Measurements from ENCODE around the gene PIP4P1. TPM values are rescaled to one million over a fixed set of nuclear protein-coding genes. Genes with fewer than 3 reads are reported as not detected.
A peak's percentile ranks its signal among the peaks of the same experiment; 100 is the strongest.
"Not testable (repeated sequence)": the region's sequence is repeated elsewhere in the genome, so short reads cannot be mapped to it uniquely, and the experiment has no call there.

PIP4P1 gene
- total RNA-seq (10 to 100 TPM in 3 of 5 donors, 1 to 10 TPM in 2; 2.0 to 25.6 (median 20.4) TPM), polyA plus RNA-seq (10 to 100 TPM; 22.6 to 30.5 (median 28.4) TPM)
- long read RNA-seq, donor 1, partial matches to known transcripts, result 8 of 12 reads
- long read RNA-seq, donor 1, other reads (novel, unspliced or antisense), result 0 of 12 reads
- long read RNA-seq, donor 2, transcript PIP4P1-202 (7 exons, 1,696 nt), result major isoform, 5 of 11 reads
- long read RNA-seq, donor 2, transcript PIP4P1-201 (7 exons, 1,961 nt), result major isoform, 5 of 11 reads
- long read RNA-seq, donor 2, partial matches to known transcripts, result 0 of 11 reads
- long read RNA-seq, donor 2, other reads (novel, unspliced or antisense), result 0 of 11 reads
- long read RNA-seq, donor 3, partial matches to known transcripts, result 0 of 6 reads
- long read RNA-seq, donor 3, other reads (novel, unspliced or antisense), result 0 of 6 reads
- long read RNA-seq, donor 4, partial matches to known transcripts, result 0 of 1 reads
- long read RNA-seq, donor 4, other reads (novel, unspliced or antisense), result 0 of 1 reads
- long read RNA-seq, donor 5, partial matches to known transcripts, result 0 of 7 reads
- long read RNA-seq, donor 5, other reads (novel, unspliced or antisense), result 0 of 7 reads
- long read RNA-seq, donor 6, transcript PIP4P1-201 (7 exons, 1,961 nt), result major isoform, 18 of 27 reads
- long read RNA-seq, donor 6, transcript PIP4P1-202 (7 exons, 1,696 nt), result minor isoform, 9 of 27 reads
- long read RNA-seq, donor 6, partial matches to known transcripts, result 0 of 27 reads
- long read RNA-seq, donor 6, other reads (novel, unspliced or antisense), result 0 of 27 reads
- long read RNA-seq, donor 7, transcript PIP4P1-201 (7 exons, 1,961 nt), result major isoform, 5 of 136 reads
- long read RNA-seq, donor 7, partial matches to known transcripts, result 32 of 136 reads
- long read RNA-seq, donor 7, other reads (novel, unspliced or antisense), result 94 of 136 reads
- long read RNA-seq, donor 8, transcript PIP4P1-201 (7 exons, 1,961 nt), result major isoform, 7 of 13 reads
- long read RNA-seq, donor 8, transcript PIP4P1-202 (7 exons, 1,696 nt), result minor isoform, 5 of 13 reads
- long read RNA-seq, donor 8, partial matches to known transcripts, result 0 of 13 reads
- long read RNA-seq, donor 8, other reads (novel, unspliced or antisense), result 0 of 13 reads
- long read RNA-seq, donor 9, partial matches to known transcripts, result 20 of 29 reads
- long read RNA-seq, donor 9, other reads (novel, unspliced or antisense), result 0 of 29 reads
- long read RNA-seq, donor 10, partial matches to known transcripts, result 0 of 3 reads
- long read RNA-seq, donor 10, other reads (novel, unspliced or antisense), result 0 of 3 reads

DNA sequence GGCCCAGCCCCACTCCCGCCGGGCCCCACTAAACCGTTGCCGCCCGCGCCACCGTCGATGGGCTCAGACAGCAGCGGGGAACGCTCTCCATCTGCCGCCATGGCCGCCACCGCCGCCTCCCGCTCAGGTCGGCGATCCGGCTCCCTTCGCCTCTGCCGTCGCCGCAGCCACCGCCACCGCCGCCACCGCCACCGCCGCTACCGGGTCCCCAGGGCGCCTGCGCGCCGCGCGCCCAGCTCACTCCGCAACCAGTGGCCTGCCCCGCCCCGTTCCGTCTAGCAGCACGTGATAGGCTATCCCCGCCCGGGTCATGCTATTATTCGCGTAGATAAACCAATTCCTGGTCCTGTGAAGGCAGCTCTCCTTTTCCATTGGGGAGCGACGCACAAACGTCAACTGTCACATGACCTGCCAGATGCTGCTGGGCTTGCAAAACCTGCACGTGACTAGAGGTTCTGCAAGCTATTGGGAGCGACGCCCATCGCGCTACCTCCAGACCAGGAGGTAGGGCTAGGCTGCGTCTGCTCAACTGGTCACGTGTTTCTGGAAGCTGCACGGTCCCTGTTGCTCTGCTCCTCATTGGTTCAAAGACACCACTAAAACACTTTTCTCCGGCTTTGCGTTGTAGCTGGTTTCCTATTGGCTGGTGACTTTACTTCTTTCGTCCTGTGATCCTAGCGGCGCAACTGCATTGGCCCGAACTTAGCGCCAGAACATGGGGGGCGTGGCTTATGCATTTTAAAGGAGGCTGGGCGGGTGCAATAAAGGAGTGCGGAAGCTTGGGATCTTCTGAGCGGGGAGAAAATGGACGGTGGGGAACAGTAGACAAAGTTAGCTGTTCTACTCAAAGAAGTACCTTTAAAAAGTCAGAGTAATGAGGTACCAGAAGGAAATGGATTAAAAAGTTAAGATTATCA, at the start of gene PIP4P1:
PIP4P1 (minus strand) TSS at position 210 of the 917 bp plus-strand sequence; CDS start at position 101, 109 bp downstream.
- Histone ChIP-seq H3K4me1 (peaks cover 13 to 51% (median 42%) of the 10 kb centered on the region in 4 donors), H3K9me3 (no peaks in the 10 kb centered on the region), H3K27me3 (no peaks in the 10 kb centered on the region), H3K36me3 (peaks cover 29 to 39% (median 35%) of the 10 kb centered on the region in 4 donors), H3K4me3 (peak within 1 kb of the TSS; percentile 88 to 99 (median 91)), H3K27ac (peak within 1 kb of the TSS; percentile 96 to 99 (median 98))
- WGBS, 5 donors, result 0 to 1% (median 0%) methylated on average over 23 to 67 of the region's 67 CpGs
- peak; percentile 99 to 100 for DNase-seq
- TF ChIP-seq POLR2A (IDR thresholded peaks at IDR 0.05), result peak in 2 of 4 donors; percentile 50 to 70
- TF ChIP-seq, protein P1, sequence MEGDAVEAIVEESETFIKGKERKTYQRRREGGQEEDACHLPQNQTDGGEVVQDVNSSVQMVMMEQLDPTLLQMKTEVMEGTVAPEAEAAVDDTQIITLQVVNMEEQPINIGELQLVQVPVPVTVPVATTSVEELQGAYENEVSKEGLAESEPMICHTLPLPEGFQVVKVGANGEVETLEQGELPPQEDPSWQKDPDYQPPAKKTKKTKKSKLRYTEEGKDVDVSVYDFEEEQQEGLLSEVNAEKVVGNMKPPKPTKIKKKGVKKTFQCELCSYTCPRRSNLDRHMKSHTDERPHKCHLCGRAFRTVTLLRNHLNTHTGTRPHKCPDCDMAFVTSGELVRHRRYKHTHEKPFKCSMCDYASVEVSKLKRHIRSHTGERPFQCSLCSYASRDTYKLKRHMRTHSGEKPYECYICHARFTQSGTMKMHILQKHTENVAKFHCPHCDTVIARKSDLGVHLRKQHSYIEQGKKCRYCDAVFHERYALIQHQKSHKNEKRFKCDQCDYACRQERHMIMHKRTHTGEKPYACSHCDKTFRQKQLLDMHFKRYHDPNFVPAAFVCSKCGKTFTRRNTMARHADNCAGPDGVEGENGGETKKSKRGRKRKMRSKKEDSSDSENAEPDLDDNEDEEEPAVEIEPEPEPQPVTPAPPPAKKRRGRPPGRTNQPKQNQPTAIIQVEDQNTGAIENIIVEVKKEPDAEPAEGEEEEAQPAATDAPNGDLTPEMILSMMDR (IDR thresholded peaks at IDR 0.05), result peak in 1 of 7 experiments; percentile 9
- TF ChIP-seq POLR2AphosphoS5 (IDR thresholded peaks at IDR 0.05), result peak; percentile 84 to 96 (median 86)
- TF ChIP-seq EP300 (IDR thresholded peaks at IDR 0.05), result no peak
- intact Hi-C loops (cut with DNase I; ENCODE audit: low total_unique reads), result no loop called here

DNA sequence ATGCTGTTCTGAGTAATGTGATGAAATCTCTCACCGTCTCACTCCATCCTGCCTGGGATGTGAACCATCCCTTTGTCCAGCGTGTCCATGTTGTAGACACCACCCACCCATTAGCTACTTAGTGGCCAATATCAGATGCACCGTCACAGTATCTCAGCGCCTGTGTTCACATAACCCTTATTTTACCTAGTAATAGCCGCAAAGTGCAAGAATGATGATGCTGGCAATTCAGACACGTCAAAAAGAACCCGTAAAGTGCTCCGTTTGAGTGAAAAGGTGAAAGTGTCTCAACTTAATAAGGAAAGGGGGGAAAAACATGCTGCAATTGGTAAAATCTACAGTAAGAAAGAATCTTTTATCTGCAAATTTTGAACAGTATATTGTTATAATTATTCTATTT, 47.1 kb upstream of the PIP4P1 start:
- WGBS, 5 donors, result 86 to 93% (median 92%) methylated on average over 8 of the region's 8 CpGs
- H3K4me3 ChIP-seq, result no peak overlapping the region
- no peaks in the 10 kb centered on the region for H3K27me3 ChIP-seq
- H3K27ac ChIP-seq, result no peak overlapping the region
- no peaks in the 10 kb centered on the region for H3K4me1 ChIP-seq
- intact Hi-C loops (cut with DNase I; ENCODE audit: low total_unique reads), result no loop called here
- H3K36me3 ChIP-seq, result no peaks in the 10 kb centered on the region
- H3K9me3 ChIP-seq, result no peaks in the 10 kb centered on the region
- TF ChIP-seq POLR2A (IDR thresholded peaks at IDR 0.05) (no peak), EP300 (IDR thresholded peaks at IDR 0.05) (no peak), POLR2AphosphoS5 (IDR thresholded peaks at IDR 0.05) (no peak)
- TF ChIP-seq, protein P1 (IDR thresholded peaks at IDR 0.05), result no peak
- DNase-seq, result no peak

DNA sequence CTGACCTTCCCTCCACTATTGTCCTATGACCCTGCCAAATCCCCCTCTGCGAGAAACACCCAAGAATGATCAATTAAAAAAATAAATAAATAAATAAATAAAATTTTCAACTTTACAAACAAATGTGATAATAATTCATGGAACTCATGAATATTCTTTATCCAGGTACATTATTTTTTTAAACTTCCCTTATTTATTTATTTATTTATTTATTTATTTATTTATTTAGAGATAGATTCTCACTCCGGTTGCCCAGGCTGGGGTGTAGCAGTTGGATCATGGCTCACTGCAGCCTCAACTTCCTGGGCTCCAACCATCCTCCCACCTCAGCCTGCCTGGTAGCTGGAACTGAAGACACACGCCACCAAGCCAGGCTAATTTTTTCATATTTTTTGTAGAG, 46.3 kb upstream of the PIP4P1 start:
- DNase-seq; H3K27me3 ChIP-seq; H3K36me3 ChIP-seq; H3K9me3 ChIP-seq; H3K4me1 ChIP-seq; H3K27ac ChIP-seq; H3K4me3 ChIP-seq; intact Hi-C loops (cut with DNase I; ENCODE audit: low total_unique reads): not testable (repeated sequence)
- 83 to 86% (median 84%) methylated on average over 2 to 3 of the region's 3 CpGs for WGBS, 5 donors

DNA sequence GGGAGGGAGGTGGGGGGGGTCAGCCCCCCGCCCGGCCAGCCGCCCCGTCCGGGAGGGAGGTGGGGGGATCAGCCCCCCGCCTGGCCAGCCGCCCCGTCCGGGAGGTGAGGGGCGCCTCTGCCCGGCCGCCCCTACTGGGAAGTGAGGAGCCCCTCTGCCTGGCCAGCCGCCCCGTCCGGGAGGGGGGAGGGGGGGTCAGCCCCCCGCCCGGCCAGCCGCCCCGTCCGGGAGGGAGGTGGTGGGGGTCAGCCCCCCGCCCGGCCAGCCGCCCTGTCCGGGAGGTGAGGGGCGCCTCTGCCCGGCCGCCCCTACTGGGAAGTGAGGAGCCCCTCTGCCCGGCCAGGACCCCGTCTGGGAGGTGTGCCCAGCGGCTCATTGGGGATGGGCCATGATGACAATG, 45.5 kb upstream of the PIP4P1 start:
- H3K36me3 ChIP-seq; DNase-seq; H3K9me3 ChIP-seq; H3K27ac ChIP-seq; intact Hi-C loops (cut with DNase I; ENCODE audit: low total_unique reads); H3K4me1 ChIP-seq; H3K4me3 ChIP-seq; H3K27me3 ChIP-seq: not testable (repeated sequence)
- WGBS, 5 donors, result no CpG with 5 or more reads among the region's 30 CpGs

DNA sequence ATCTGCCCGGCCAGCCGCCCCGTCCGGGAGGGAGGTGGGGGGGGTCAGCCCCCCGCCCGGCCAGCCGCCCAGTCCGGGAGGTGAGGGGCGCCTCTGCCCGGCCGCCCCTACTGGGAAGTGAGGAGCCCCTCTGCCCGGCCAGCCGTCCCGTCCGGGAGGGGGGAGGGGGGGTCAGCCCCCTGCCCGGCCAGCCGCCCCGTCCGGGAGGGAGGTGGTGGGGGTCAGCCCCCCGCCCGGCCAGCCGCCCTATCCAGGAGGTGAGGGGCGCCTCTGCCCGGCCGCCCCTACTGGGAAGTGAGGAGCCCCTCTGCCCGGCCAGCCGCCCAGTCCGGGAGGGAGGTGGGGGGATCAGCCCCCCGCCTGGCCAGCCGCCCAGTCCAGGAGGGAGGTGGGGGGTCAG, 45.0 kb upstream of the PIP4P1 start:
- H3K4me3 ChIP-seq; H3K27ac ChIP-seq; H3K36me3 ChIP-seq; intact Hi-C loops (cut with DNase I; ENCODE audit: low total_unique reads); H3K9me3 ChIP-seq; H3K4me1 ChIP-seq; H3K27me3 ChIP-seq; DNase-seq: not testable (repeated sequence)
- 87 to 100% (median 98%) methylated on average over 3 to 17 of the region's 30 CpGs; no CpG with 5 or more reads in 2 of the 5 donors for WGBS, 5 donors

Data from stomach (tissue), 19 donors.